AG09309 (cell line): ENCODE data around the gene ZNF708.

Source experiments
- DNase-seq: peaks from one replicate; pipeline ENCODE4 v3.0.0-alpha.2; 2010; ENCODE audit warnings: low read depth
- H3K4me3 ChIP-seq: 2 replicates; pipeline ENCODE4 v1.5.1; 2011; ENCODE audit warnings: mild to moderate bottlenecking, low read depth, low read length, moderate library complexity; ENCODE audit not compliant: control insufficient read depth
- TF ChIP-seq, protein P1 (sequence below): IDR thresholded peaks from 2 replicates; pipeline ENCODE4 v1.5.1; 2011; ENCODE audit warnings: mild to moderate bottlenecking, low read depth, low read length, inconsistent platforms; ENCODE audit not compliant: insufficient read depth, control insufficient read depth; ENCODE audit errors: missing control alignments

Gene ZNF708

DNA sequence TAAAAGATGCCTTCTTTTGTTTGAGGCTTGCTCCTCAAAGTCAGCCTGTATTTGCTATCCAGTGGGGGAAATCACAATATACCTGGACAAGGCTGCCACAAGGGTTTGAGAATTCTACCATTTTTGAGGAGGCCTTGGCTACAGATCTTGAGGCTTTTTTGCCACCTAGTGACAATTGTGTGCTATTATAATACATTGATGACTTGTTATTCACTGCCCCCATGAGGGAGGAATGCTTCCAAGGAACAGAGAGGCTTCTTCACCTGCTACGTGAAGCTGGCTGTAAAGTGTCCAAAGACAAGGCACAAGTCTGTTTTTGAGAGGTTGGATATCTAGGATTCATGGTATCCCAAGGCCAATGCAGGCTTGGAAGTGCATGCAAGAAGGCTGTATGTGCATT is 72.5 kb downstream of the ZNF708 start:
- DNase-seq = no peak
- no peak overlapping the region for H3K4me3 ChIP-seq
- TF ChIP-seq, protein P1, sequence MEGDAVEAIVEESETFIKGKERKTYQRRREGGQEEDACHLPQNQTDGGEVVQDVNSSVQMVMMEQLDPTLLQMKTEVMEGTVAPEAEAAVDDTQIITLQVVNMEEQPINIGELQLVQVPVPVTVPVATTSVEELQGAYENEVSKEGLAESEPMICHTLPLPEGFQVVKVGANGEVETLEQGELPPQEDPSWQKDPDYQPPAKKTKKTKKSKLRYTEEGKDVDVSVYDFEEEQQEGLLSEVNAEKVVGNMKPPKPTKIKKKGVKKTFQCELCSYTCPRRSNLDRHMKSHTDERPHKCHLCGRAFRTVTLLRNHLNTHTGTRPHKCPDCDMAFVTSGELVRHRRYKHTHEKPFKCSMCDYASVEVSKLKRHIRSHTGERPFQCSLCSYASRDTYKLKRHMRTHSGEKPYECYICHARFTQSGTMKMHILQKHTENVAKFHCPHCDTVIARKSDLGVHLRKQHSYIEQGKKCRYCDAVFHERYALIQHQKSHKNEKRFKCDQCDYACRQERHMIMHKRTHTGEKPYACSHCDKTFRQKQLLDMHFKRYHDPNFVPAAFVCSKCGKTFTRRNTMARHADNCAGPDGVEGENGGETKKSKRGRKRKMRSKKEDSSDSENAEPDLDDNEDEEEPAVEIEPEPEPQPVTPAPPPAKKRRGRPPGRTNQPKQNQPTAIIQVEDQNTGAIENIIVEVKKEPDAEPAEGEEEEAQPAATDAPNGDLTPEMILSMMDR = peak; percentile 24
